Tibial artery (tissue), 4 donors: ENCODE measurements around the gene TBC1D9B.

Source experiments
- DNase-seq, 2 donors: peaks; one replicate each; pipeline ENCODE4 v3.0.0-alpha.2; 2019
- H3K27ac ChIP-seq, 2 donors: fragments of 200-600 bp; sonication (generic) in 1 of 2; 1 replicate in 1 of 2; 2 replicates in 1 of 2; pipeline ENCODE4 v1.5.1; 2018 to 2019; ENCODE audit warnings: mild to moderate bottlenecking in 1 of 2
- H3K27me3 ChIP-seq, 2 donors: fragments of 200-600 bp; sonication (generic) in 1 of 2; one replicate each; pipeline versions ENCODE4 v1.5.1 to v1.6.0; 2016 to 2019
- H3K36me3 ChIP-seq, 3 donors: fragments of 200-600 bp; sonication (generic) in 2 of 3; one replicate each; pipeline ENCODE4 v1.5.1; 2016 to 2019; ENCODE audit warnings: mild to moderate bottlenecking in 2 of 3
- H3K4me1 ChIP-seq, 4 donors: fragments of 200-600 bp; sonication (generic) in 2 of 4; 1 replicate in 3 of 4; 2 replicates in 1 of 4; pipeline ENCODE4 v1.5.1; 2016 to 2019
- H3K4me3 ChIP-seq, 2 donors: fragments of 200-600 bp; sonication (generic) in 1 of 2; 1 replicate in 1 of 2; 2 replicates in 1 of 2; pipeline ENCODE4 v1.5.1; 2018 to 2019; ENCODE audit warnings: mild to moderate bottlenecking in 2 of 2
- H3K9me3 ChIP-seq, 3 donors: fragments of 200-600 bp; sonication (generic) in 1 of 3; one replicate each; pipeline ENCODE4 v1.5.1; 2016 to 2019
- intact Hi-C: fragments of 100-400 bp; cut with DNase I; formaldehyde crosslinking; loops from one replicate; pipeline ENCODE4 v1.15.0; 2023; ENCODE audit warnings: low total_unique reads
- TF ChIP-seq, protein P1 (sequence below), 2 experiments: fragments of 200-600 bp in 1 of 2; fragments of 450-650 bp in 1 of 2; IDR thresholded peaks; one replicate each; pipeline ENCODE4 v1.5.1; 2017 to 2019; ENCODE audit warnings: antibody characterized with exemption in 2 of 2, mild to moderate bottlenecking in 1 of 2, moderate library complexity in 1 of 2

Gene TBC1D9B

GRCh38 chr5:179867079-179867465 is 40.6 kb downstream of the TBC1D9B start:
- no peak overlapping the region for H3K4me3 ChIP-seq
- H3K27ac ChIP-seq: no peak overlapping the region
- no peaks in the 10 kb centered on the region for H3K4me1 ChIP-seq
- no peak for DNase-seq
- intact Hi-C loops: no loop called here
- no peaks in the 10 kb centered on the region for H3K9me3 ChIP-seq
- no peaks in the 10 kb centered on the region for H3K27me3 ChIP-seq
- TF ChIP-seq, protein P1, sequence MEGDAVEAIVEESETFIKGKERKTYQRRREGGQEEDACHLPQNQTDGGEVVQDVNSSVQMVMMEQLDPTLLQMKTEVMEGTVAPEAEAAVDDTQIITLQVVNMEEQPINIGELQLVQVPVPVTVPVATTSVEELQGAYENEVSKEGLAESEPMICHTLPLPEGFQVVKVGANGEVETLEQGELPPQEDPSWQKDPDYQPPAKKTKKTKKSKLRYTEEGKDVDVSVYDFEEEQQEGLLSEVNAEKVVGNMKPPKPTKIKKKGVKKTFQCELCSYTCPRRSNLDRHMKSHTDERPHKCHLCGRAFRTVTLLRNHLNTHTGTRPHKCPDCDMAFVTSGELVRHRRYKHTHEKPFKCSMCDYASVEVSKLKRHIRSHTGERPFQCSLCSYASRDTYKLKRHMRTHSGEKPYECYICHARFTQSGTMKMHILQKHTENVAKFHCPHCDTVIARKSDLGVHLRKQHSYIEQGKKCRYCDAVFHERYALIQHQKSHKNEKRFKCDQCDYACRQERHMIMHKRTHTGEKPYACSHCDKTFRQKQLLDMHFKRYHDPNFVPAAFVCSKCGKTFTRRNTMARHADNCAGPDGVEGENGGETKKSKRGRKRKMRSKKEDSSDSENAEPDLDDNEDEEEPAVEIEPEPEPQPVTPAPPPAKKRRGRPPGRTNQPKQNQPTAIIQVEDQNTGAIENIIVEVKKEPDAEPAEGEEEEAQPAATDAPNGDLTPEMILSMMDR (IDR thresholded peaks at IDR 0.05): no peak
- peaks cover 41 to 98% (median 84%) of the 10 kb centered on the region in 3 donors for H3K36me3 ChIP-seq

DNA sequence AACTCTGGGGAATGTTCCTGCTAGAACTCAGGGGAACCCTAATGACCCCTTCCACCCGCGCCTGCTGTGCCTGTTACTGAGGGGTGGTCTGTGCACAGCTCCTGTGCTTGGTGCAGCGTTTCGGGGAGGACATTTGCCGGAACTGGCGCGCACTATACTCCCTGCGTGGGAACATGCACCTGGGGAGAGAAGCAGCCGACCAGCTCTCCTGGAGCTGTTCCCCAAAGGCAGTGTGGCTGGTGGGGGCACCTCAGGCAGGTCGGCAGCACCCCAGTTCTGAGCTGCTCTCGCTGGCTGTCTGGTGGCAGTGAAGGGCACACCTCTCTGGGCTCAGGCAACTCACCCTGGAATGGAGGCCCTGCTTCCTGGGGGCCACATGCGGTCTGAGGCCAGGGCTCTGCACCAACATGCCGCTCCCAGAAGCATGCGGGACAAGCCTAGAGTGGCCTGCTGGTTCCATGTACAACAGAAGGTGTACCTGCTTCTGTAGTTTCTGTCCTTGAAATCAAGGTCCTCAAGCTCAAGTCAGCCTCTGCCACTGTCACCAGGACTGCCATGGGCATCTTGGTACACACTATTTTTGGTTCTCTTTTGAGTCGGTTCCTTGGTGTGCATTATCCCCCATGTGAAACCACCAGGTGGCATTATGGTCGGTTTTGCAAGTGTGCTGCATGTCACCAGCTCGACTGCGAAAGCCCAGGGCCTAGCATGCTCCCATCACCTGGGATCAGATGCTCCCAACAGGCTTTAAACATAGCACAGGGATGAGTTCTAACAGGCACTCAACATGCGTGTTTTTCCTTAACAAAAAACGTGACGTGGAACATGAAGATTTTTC is 41.2 kb downstream of the TBC1D9B start:
- Histone ChIP-seq H3K4me3 (no peak overlapping the region), H3K9me3 (no peaks in the 10 kb centered on the region), H3K4me1 (no peaks in the 10 kb centered on the region), H3K36me3 (peaks cover 40 to 95% (median 86%) of the 10 kb centered on the region in 3 donors), H3K27me3 (no peaks in the 10 kb centered on the region), H3K27ac (no peak overlapping the region)
- intact Hi-C loops: no loop called here
- DNase-seq: no peak
- TF ChIP-seq, protein P1 (IDR thresholded peaks at IDR 0.05): no peak

DNA sequence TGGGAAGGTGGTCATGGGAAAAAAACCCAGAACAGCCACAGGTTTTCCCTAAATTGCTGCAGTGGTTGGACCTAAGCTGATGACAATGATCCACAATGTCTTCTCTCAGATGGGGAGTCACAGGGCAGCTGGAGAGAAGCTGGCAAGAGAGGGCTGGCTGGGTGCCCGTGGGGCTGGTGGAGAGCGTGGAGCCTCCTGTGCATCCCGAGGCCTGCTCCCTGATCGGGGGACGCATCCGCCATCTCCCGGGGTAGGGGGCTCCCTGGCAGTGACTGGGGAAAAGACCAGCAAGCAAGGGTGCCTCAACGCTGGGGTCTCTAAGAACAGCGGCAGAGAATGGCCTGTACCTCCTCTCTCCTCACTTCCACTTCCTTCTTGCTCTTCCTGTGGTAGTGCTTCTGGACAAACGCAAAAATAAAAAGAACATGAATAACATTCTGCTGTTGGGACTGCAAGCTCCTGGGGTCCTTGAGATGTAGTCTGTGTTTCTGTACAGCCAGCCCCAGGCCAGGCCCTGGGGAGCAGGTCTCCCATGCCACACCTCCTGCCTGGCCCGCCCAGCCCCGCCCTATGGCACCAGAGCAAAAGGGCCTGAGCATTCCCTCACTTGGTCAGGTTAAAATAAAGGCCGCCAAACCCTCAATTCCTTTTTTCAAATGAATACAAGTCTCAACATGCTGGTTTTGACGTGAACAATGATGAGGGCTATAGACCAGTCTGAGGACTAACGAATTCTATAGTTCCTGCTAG is 42.0 kb downstream of the TBC1D9B start:
- Histone ChIP-seq H3K27ac (no peak overlapping the region), H3K4me3 (no peak overlapping the region), H3K4me1 (no peaks in the 10 kb centered on the region), H3K27me3 (no peaks in the 10 kb centered on the region), H3K9me3 (no peaks in the 10 kb centered on the region), H3K36me3 (peaks cover 37 to 87% (median 78%) of the 10 kb centered on the region in 3 donors)
- DNase-seq: no peak
- intact Hi-C loops: no loop called here
- TF ChIP-seq, protein P1 (IDR thresholded peaks at IDR 0.05): no peak

DNA sequence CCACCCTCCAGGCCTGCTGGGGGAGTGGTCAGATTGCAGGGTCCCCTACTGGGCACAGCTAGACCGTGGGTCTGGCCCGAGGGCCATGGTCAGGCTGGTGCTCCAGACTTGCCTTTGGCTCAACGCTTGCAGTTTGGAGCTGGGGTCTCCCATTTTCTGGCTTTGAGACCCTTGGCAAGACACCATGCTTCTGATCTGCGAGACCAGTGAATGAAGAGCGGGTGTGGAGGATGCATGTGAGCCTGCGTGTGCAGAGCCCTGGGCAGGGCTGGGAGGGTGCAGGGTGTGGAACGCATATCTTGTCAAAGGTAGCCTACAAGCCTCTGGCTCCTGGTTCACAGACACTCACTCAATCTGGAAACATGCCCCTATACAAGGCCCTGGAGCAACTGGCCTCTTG is 43.0 kb downstream of the TBC1D9B start:
- Histone ChIP-seq H3K9me3 (no peaks in the 10 kb centered on the region), H3K27me3 (no peaks in the 10 kb centered on the region), H3K36me3 (peaks cover 32 to 77% (median 68%) of the 10 kb centered on the region in 3 donors), H3K27ac (no peak overlapping the region), H3K4me3 (no peak overlapping the region), H3K4me1 (peaks cover 0 to 7% (median 4%) of the 10 kb centered on the region in 4 donors)
- DNase-seq: no peak
- intact Hi-C loops: no loop called here
- TF ChIP-seq, protein P1 (IDR thresholded peaks at IDR 0.05): no peak

DNA sequence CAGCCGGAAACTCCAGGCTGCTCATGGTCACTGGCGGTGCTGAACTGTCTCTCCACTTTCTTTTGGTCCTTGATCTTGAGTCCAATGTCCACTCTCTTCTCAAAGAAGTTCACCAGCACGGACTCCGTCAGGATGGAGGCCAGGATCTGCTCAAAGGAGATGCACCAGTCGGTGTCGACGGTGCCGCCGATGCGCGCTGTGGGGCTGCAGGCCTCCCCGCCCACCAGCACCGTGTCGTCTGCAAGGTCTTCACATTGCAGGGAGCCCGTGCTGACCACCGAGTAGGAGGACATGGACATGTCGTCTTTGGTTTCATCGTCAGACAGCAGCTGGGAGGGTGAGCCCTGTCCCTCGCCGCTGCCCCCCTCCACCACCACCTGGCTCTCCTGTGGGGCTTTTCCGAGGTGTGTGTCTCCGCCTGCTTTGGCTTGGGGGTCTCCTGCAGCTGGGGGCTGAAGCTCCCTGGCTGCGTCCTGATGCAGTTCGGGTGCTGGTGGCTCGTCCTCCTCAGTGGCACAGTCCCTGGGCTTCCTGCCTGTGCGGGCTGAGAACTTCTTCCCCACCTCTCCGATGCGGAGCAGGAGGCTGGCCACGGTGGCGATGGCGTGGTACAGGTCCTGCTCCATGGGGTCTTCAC is 44.1 kb downstream of the TBC1D9B start:
- H3K4me1 ChIP-seq: peaks cover 0 to 11% (median 7%) of the 10 kb centered on the region in 4 donors
- no peak overlapping the region for H3K4me3 ChIP-seq
- DNase-seq: no peak
- no peaks in the 10 kb centered on the region for H3K27me3 ChIP-seq
- no peak overlapping the region for H3K27ac ChIP-seq
- H3K9me3 ChIP-seq: no peaks in the 10 kb centered on the region
- intact Hi-C loops: no loop called here
- TF ChIP-seq, protein P1 (IDR thresholded peaks at IDR 0.05): no peak
- peaks cover 32 to 66% (median 60%) of the 10 kb centered on the region in 3 donors for H3K36me3 ChIP-seq
